PC-9 (cell line): Measurements from ENCODE around the gene SPRED3. TPM values are rescaled to one million over a fixed set of nuclear protein-coding genes. Genes with fewer than 3 reads are reported as not detected.

Experiments
- BruUV-seq: library from RNA; stranded (reverse); fragments of 400-500 nt; replicated peaks from 2 replicates; lab custom pipeline; 2021; lab: Mats Ljungman, UMichigan
- CTCF ChIA-PET: fragments of 300-600 bp; sonication (Branson Sonifier 250); formaldehyde crosslinking; loops from one replicate; lab custom pipeline; 2022; ENCODE audit warnings: antibody characterized with exemption; lab: Charles Lee
- POLR2A ChIA-PET: fragments of 300-600 bp; sonication (Branson Sonifier 250); formaldehyde crosslinking; loops from one replicate; lab custom pipeline; 2022; ENCODE audit warnings: antibody characterized with exemption; ENCODE audit not compliant: unreplicated experiment; lab: Charles Lee
- DNase-seq, 2 experiments: peaks; one replicate each; pipeline versions ENCODE4 v3.0.0 to v3.0.0-alpha.2; 2015 to 2022; ENCODE audit warnings: mixed read lengths in 1 of 2
- H2AFZ ChIP-seq: fragments of 200-600 bp; sonication (generic); 2 replicates; pipeline ENCODE4 v1.8.1; 2017; ENCODE audit warnings: antibody characterized with exemption
- H3F3A ChIP-seq: fragments of 200-600 bp; sonication (generic); 2 replicates; pipeline ENCODE4 v1.8.1; 2017; ENCODE audit warnings: antibody characterized with exemption, mild to moderate bottlenecking, low read depth; ENCODE audit not compliant: insufficient read depth
- H3K27ac ChIP-seq: fragments of 200-600 bp; sonication (generic); 2 replicates; pipeline ENCODE4 v1.6.1; 2016; ENCODE audit warnings: mixed run types
- H3K27me3 ChIP-seq: fragments of 200-600 bp; sonication (generic); 2 replicates; pipeline ENCODE4 v1.6.1; 2016; ENCODE audit warnings: low read depth, mixed run types; ENCODE audit not compliant: insufficient read depth
- H3K36me3 ChIP-seq: fragments of 200-600 bp; sonication (generic); 2 replicates; pipeline ENCODE4 v1.6.1; 2016; ENCODE audit warnings: low read depth, mixed run types
- H3K4me1 ChIP-seq: fragments of 200-600 bp; sonication (generic); replicated peaks from 2 replicates; pipeline ENCODE4 v1.6.1; 2016; ENCODE audit warnings: mixed run types; ENCODE audit not compliant: insufficient read depth
- H3K4me2 ChIP-seq: fragments of 200-600 bp; sonication (generic); 2 replicates; pipeline ENCODE4 v1.6.1; 2017; ENCODE audit warnings: mixed run types
- H3K4me3 ChIP-seq: fragments of 200-600 bp; sonication (generic); 2 replicates; pipeline ENCODE4 v1.6.1; 2016; ENCODE audit warnings: mixed run types
- H3K79me2 ChIP-seq: fragments of 200-600 bp; sonication (generic); 2 replicates; pipeline ENCODE4 v1.6.1; 2017; ENCODE audit warnings: low read depth, mixed run types
- H3K9me2 ChIP-seq: fragments of 200-600 bp; sonication (generic); 2 replicates; pipeline ENCODE4 v1.8.1; 2017; ENCODE audit warnings: mild to moderate bottlenecking; ENCODE audit not compliant: insufficient read depth
- H3K9me3 ChIP-seq: fragments of 200-600 bp; sonication (generic); 2 replicates; pipeline ENCODE4 v1.8.1; 2016; ENCODE audit warnings: low read depth; ENCODE audit not compliant: insufficient read depth
- H4K20me1 ChIP-seq: fragments of 200-600 bp; sonication (generic); 2 replicates; pipeline ENCODE4 v1.8.1; 2017; ENCODE audit not compliant: insufficient read depth
- CTCF ChIP-seq: fragments of 200-600 bp; sonication (generic); conservative IDR thresholded peaks from 2 replicates; pipeline ENCODE4 v1.6.1; 2017; ENCODE audit warnings: mixed run types, antibody characterized with exemption, mild to moderate bottlenecking, moderate library complexity
- EZH2 ChIP-seq: fragments of 200-600 bp; sonication (generic); IDR thresholded peaks from 2 replicates; pipeline ENCODE4 v1.8.0; 2017; ENCODE audit warnings: antibody characterized with exemption, low read depth
- intact Hi-C: fragments of 100-400 bp; cut with micrococcal nuclease; formaldehyde crosslinking; loops from one replicate; pipeline ENCODE4 v1.10.0; 2022; ENCODE audit not compliant: unreplicated experiment
- total RNA-seq: library from RNA; stranded (reverse); gene quantifications from 2 replicates; pipeline ENCODE4 v1.2.3, GENCODE V29; 2021

The SPRED3 gene
- total RNA-seq, 1 experiment from 2014 or later: 5.4 TPM

- Histone ChIP-seq H3K79me2 (0 out of 2 replicates have a peak, but pooled peaks cover 3% of the 10 kb centered on the region), H2AFZ (no peak overlapping the region), H3K27me3 (no peaks in the 10 kb centered on the region), H3K4me2 (no peak overlapping the region), H3K4me3 (no peak overlapping the region), H3K4me1 (no peaks in the 10 kb centered on the region), H4K20me1 (peaks cover 10% of the 10 kb centered on the region), H3F3A (peaks cover 16% of the 10 kb centered on the region; the same call in 1 of the 2 replicates), H3K9me3 (no peaks in the 10 kb centered on the region), H3K27ac (no peak overlapping the region), H3K36me3 (peaks cover 23% of the 10 kb centered on the region; the same call in 1 of the 2 replicates), H3K9me2 (no peaks in the 10 kb centered on the region)
- intact Hi-C loops: loop anchor here (10.0 kb wide), 1 partner anchor 478 kb away; the partner anchor contains the start of genes SIPA1L3 and WDR87
- TF ChIP-seq CTCF: no peak
- TF ChIP-seq EZH2: no peak
- POLR2A ChIA-PET: no interaction called here
- no peak for DNase-seq
- BruUV-seq: no TSS peak
- CTCF ChIA-PET: no interaction called here
Observed at GRCh38 chr19:38383184-38383583, 5.3 kb upstream of the SPRED3 start.

GRCh38 chr19:38383743-38384142 is 4.8 kb upstream of the SPRED3 start:
- POLR2A ChIA-PET: no interaction called here
- DNase-seq: no peak
- H3K4me1 ChIP-seq: no peaks in the 10 kb centered on the region
- intact Hi-C loops: loop anchor here (10.0 kb wide), 1 partner anchor 479 kb away; the partner anchor contains the start of genes SIPA1L3 and WDR87
- no peaks in the 10 kb centered on the region for H3K9me3 ChIP-seq
- H4K20me1 ChIP-seq: peaks cover 9% of the 10 kb centered on the region
- H3K36me3 ChIP-seq: peaks cover 23% of the 10 kb centered on the region; the same call in 1 of the 2 replicates
- no peak overlapping the region for H3K27ac ChIP-seq
- H3K4me2 ChIP-seq: no peak overlapping the region
- no peak for TF ChIP-seq CTCF
- no peak overlapping the region for H2AFZ ChIP-seq
- H3K79me2 ChIP-seq: no peaks in the 10 kb centered on the region
- H3K27me3 ChIP-seq: no peaks in the 10 kb centered on the region
- no TSS peak for BruUV-seq
- H3K4me3 ChIP-seq: no peak overlapping the region
- CTCF ChIA-PET: no interaction called here
- H3K9me2 ChIP-seq: no peaks in the 10 kb centered on the region
- H3F3A ChIP-seq: peaks cover 17% of the 10 kb centered on the region; the same call in 1 of the 2 replicates

- peaks cover 6% of the 10 kb centered on the region; the same call in 1 of the 2 replicates for H4K20me1 ChIP-seq
- H3K9me2 ChIP-seq: no peaks in the 10 kb centered on the region
- H3K4me3 ChIP-seq: no peak overlapping the region
- no peak for DNase-seq
- no peak overlapping the region for H3K27ac ChIP-seq
- no TSS peak for BruUV-seq
- no peak overlapping the region for H2AFZ ChIP-seq
- peaks cover 16% of the 10 kb centered on the region; the same call in 1 of the 2 replicates for H3K36me3 ChIP-seq
- no peak overlapping the region for H3K4me2 ChIP-seq
- H3K9me3 ChIP-seq: no peaks in the 10 kb centered on the region
- ChIA-PET POLR2A (no interaction called here), CTCF (no interaction called here)
- intact Hi-C loops: loop anchor here (5.0 to 10.0 kb wide), 2 partner anchors 152 to 480 kb away; partner anchors contain the start of genes SIPA1L3 and WDR87
- peaks cover 22% of the 10 kb centered on the region; the same call in 1 of the 2 replicates for H3F3A ChIP-seq
- TF ChIP-seq CTCF (no peak; the same call in 1 of the 2 replicates), EZH2 (no peak)
- peaks cover 7% of the 10 kb centered on the region; the same call in 1 of the 2 replicates for H3K4me1 ChIP-seq
- H3K79me2 ChIP-seq: no peaks in the 10 kb centered on the region
- no peaks in the 10 kb centered on the region for H3K27me3 ChIP-seq
Observed at GRCh38 chr19:38384209-38385027, 4.1 kb upstream of the SPRED3 start.
